Measurements from ENCODE around the gene AQP3.
"Not testable (repeated sequence)": the region's sequence is repeated elsewhere in the genome, so short reads cannot be mapped to it uniquely, and the experiment has no call there.

- not testable (repeated sequence) for TF ChIP-seq EZH2 (IDR thresholded peaks at IDR 0.05; ENCODE audit: insufficient read depth, poor library complexity, severe bottlenecking); EZH2phosphoT487 (IDR thresholded peaks at IDR 0.05; ENCODE audit: insufficient read depth, low read depth)
Observed at GRCh38 chr9:33485312-33485711, 37.9 kb upstream of the AQP3 start.

Measured in GM23248 (cell line).